ENCODE results near the gene STPG4.

The STPG4 gene

DNA sequence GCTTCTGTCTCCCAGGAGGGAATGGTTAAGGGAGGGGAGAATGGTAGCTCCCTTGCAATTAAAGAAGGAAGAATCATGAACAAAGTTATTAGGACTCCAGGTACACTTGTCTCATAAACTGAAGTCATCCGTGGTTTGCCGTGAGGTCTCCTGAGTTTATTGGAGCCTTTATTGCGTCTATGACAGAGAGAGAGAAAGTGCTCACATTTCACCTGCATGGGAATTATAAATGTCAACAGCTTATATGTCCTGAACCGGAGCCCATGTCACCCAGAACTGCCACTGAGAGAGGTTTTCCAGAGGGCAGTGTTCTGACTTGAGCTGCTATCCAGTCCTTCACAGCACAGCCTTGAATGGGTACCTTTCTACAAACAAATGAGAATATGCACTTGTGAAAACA lies 104.3 kb downstream of the STPG4 start:
- DNase-seq = no peak

DNA sequence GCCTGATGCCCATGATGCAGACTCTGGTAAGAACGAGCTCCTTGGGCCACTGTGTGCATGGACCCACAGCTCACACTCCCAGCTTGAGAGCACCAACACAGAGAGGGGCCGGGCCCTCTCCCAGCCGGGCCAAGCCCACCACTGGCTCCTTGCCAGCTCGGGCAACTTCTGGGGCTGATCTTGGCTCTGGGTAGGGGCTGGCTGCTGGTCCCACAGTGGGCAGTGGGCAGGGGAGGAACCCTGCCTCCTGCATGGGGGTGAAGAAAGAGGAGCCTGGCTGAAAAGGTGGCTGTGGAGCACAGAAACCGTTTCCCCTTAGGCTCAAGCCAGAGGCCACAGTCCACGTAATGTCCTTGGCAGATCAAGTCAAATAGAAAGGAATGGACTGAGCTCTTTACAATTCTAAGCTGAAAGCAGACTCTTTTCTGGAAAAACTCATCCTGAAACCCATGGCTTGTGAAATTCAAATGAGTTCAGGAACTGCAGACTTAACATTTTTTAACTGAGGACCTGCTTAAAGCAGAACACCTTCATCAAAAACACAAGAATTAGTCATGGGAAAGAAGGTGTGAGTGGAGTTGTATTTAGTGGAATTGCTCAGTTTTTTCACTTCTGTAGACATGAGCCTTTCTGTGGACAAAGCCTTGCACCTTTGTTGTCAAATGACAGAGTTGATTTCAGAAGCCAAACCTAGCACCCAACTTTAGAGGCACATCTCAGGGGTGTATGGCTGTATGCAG lies 104.9 kb downstream of the STPG4 start:
- DNase-seq = no peak

DNA sequence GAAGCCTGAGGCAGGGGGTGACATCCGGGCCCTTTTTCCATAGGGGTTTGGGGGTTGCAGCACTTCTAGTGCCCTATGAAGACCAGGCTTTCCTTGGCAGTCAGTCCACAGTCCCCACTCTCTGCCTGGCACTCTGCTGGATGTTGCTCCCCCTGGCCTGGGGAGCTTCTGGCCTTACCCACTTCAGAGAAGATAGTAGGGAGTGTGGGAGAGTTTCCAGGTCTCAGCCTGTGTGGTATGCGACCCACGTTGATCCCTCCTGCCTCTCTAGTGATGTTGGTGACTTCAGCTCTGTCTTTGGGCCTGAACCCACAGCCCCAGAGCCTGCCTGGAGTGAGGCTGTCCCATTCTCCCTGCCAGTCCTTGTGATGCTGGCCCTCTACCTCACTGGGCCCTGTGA lies 105.6 kb downstream of the STPG4 start:
- DNase-seq = no peak

DNA sequence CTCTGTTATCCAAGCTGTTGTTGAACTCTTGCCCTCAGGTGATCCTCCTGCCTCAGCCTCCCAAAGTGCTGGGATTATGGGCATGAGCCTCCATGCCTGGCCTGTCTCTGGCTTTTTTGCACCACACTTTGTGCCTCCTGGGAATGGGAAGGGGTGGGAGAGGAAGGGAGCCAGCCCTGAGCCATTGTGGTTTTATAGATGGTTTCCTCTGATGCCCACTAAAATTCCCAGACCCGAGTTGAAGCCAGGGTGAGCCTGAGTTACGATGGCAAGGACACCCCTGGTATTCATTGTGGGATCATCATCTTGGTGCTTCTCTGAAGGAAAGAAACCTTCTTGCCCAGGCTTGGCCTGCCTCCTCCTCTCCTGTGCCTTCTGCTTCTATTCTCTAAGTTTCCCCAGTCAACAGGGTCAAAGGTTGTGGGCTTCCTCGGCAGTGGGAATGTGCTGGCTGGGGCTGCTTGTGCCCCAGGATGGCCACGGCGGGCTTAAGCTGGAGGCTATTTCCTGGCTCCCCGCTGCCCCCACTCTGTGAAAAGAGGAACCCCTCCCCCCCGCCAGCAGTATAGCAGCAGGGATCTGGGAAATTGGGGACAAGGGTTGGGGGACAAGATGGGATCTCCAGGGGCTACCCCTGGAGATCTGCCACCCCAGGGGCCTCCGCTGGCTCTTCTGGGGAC lies 106.2 kb downstream of the STPG4 start:
- DNase-seq = no peak

DNA sequence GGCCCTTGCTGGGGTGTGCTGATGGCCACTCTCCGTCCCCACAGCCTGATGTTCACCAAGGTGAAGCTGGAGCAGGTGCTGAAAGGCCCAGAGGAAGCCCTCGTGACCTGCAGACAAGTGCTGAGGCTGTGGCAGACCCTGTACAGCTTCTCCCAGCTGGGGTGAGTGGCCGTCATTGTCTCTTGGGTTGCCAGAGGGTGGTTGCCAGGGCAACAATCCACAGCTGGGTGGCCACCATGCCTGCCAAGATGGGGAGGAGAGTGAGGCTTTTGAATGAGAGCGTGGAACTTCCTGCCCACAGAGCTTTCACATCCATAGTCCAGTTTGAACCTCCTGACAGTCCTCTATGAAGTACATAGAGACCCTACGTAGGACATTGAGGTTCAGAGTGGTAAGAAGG lies 108.8 kb downstream of the STPG4 start:
- no peak for DNase-seq

DNA sequence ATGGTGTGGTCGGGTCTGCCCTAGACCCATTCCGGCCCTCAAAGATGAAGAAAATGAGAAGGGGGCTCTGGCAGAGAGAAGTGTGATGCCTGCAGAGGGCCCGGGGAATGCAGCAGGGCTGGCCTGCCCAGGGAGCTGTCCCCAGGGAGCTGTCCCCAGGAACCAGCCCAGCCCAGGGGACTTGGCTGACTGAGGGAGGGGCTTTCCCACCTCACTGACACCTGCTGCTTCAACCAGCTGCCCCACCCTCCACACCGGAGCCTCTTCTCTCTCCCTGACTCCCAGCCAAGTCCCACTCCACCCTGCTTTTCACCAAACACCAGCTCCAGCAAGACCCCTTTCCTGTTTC lies 111.2 kb downstream of the STPG4 start:
- DNase-seq = no peak

DNA sequence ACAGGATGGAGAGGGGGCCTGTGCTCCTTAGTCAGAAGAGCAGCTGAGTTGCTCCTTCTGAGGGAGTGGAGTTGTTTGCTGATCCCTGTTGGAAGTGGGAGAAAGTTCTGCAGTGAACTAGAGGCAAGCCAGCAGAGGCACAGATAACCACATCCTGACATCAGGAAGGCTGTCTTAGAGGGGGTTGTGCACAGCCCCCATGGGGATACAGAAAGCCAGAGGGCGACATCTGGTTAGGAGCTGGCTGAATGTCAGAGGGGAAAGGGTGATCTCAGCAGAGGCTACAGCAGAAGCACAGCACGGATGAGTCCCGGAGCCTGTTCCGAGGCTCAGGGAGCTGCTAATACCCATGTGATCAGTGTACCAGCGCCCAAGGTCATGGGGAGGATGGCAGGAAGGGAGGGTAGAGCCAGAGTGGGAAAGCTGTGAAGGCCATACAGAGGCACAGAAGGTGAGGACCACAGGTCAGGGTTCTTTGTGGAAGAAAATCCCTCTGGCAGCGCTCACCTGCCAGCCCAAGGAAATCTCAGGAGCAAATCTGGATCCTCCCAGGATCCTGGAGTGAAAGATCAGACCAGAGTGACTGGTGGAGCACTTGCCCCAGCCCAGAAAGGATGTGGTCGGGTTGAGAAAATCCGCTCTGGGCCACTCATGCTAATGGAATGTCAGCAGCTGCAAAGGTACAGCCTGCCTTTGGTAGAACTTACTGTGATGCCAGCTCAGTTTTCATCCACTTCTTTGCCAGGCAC lies 111.8 kb downstream of the STPG4 start:
- peak; percentile 92 for DNase-seq

DNA sequence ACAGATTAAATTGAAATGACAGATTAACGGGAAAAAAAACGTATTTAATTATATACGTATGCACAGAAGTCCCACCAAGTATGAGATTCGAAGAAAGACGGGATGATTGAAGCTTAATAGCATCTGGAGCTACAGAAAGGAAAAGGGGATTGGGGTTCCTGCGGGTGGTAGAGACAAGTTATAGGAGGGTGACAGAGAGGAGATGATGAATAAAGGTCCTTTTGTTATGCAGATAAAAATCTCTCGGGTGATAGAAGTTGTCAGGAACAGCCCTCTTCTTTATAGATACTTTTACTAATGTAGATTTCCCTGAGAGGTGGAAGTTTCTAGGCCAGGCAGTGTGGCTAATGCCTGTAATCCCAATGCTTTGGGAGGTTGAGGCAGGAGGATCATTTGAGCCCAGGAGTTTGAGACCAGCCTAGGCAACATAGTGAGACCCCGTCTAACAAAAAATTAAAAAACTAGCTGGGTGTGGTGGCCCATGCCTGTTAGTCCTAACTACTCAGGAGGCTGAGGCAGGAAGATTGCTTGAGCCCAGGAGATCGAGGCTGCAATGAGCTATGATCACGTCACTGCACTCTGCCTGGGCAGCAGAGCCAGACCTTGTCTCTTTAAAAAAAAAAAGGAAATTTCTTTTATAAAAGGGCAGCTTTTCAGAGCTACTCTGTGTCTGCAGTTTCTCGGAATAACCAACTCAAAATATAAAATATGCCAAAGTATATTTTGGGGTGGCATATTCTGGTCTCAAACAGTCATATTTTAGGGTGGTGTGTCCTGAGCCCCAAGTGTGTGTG lies 113.0 kb downstream of the STPG4 start:
- no peak for DNase-seq

DNA sequence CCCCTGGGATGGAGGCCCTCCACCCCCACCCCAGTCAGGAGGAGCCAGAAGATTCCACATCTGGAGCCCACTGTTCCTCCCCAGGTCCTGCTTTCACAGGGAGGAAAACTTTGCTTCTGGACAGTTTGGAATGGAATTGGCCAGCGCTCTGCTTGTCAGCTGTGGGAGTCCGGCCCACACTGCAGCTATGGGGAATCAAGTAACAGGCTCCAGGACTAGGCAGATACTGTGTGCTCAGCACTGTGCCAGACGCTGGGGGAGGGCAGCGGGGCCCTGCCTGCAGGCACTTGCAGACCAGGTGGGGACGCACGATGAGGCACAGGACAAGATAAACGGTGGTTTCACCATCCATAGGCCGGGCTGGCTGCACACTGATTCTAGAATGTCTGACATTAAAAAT lies 114.0 kb downstream of the STPG4 start:
- DNase-seq = no peak

DNA sequence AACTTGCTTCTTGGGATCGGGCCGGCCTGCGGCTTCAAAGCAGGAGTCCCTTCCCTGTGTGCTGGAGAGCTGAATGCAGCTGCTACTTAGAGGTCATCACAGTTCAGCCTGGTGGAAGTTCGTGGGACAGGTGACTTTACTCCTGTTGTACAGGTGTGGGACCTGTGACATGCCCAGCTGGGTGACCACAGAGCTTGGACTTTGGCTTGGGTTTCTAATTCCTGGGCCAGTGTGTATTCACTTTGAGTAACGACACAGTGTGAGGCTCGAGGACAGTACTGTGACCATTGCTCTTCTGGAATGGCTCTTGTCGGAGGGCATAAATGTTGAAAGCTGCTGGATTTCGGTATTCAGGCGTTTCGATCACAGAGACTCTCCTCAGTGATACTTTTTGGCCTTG lies 114.5 kb downstream of the STPG4 start:
- DNase-seq = no peak

DNA sequence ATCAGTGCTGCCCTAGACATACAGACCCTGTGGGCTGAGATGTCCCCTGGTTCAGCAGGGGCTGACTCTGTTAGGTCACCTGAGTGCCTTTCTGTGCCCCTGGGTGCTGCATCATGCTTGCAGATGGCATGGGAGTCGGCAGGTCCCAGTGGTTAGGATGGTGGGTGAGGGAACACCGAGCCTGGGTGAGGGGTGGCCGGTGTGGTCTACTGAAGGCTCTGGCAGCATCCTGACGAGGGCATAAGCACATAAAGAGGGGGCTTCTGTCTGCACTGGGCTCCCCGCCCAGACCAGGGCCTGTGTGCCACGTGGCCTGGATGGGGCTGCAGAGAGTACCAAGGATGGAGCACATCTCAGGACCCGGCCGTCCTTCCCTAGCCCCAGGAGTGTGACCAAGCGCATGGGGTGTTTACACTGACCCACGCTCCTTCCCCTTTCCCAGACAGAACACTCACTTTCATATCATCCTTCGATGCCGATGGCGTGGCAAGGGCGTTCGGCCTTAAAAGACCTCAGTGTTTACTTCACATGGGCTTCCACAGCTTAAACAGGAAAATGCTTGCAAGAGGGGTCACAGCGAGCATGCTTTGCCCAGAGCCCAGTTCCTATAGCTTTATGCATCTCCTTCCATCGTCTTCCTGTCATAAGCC lies 115.1 kb downstream of the STPG4 start:
- DNase-seq = no peak

DNA sequence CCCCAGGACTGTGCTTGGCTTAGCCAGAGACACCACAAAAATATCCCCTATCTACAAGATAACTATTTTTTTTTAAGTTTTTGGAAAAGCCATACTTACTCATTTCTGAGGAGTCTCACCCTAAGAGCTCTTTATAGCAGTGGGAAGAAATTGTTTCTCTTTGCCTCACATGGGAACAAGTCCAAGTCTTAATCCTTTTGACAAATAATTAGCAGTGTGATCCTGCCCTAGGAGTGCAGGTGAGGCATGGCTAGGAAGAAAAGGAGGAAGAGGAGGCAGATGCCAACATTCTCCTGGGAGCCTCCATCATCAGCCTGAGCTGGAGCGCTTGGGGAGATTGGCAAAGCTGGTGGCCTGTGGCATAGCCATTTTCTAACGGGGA lies 115.6 kb downstream of the STPG4 start:
- DNase-seq = no peak

DNA sequence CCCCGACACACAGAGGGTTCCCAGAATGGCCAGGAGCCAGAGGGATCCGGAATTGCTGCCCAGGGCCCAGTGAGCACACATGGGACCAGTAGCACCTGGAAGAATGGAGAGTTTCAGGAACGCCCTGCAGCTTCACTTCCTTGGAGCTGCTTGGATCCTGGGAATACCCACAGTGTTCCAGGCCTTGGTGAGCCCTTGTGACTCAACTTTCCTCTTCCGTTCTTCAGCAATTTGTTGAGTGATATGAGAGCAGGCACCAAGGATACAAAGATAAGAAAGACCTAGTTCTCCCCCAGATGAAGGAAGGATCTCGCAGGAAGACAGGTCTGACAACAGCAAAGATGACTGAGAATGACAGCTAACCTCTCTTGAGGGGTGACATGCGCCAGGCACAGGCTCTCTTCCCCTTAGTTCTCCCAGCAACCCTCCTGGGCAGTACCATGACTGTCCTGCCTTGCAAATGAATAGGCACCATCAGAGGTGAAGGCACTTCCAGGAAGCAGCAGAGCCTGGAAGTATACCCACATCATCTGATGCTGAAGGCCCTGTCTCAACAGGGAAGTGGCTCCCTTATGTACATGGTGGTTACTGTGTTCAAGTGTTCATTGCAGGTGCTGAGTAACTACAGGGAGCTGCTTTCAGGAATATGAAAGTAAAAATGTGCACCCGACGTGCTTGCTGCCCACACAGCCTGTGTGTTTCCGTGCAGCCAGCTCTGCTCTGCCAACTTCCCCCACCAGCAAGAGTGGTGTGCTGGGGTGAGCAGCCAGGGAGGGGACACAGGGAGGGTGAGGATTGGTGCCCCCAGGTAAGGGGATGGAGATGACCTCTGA lies 116.2 kb downstream of the STPG4 start:
- DNase-seq = no peak

DNA sequence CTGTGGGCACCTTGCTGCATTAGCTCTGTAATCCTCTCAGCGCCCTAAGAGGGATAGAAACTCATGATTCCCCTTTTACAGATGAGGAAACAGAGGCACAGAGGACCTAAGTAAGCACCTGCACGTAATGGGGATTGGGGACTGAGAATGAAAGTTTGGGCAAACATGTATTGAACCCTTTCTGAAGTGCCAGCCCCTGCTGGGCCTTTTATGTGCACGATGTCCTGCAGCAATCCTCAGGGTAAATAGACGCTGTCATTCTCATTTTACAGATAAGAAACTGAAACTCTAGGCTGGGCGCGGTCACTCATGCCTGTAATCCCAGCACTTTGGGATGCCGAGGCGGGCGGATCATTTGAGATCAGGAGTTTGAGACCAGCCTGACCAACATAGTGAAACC lies 117.4 kb downstream of the STPG4 start:
- no peak for DNase-seq
